Gastrocnemius medialis (tissue), 4 donors: ENCODE data around the gene RSPRY1.
"Not testable (repeated sequence)": the region's sequence is repeated elsewhere in the genome, so short reads cannot be mapped to it uniquely, and the experiment has no call there.

ENCODE experiments used
- POLR2A ChIP-seq, 2 donors: fragments of 450-650 bp; IDR thresholded peaks; one replicate each; pipeline ENCODE4 v1.6.1; 2017; ENCODE audit warnings: antibody characterized with exemption in 2 of 2, mild to moderate bottlenecking in 2 of 2, moderate library complexity in 2 of 2
- TF ChIP-seq, protein P1 (sequence below), 5 experiments: fragments of 450-650 bp in 3 of 5; fragments of 200-600 bp in 2 of 5; sonication (generic) in 2 of 5; IDR thresholded peaks in 4 of 5; conservative IDR thresholded peaks in 1 of 5; 1 replicate in 4 of 5; 2 replicates in 1 of 5; pipeline ENCODE4 v1.5.1; 2016 to 2019; ENCODE audit warnings: antibody characterized with exemption in 5 of 5, mild to moderate bottlenecking in 3 of 5, moderate library complexity in 3 of 5

DNA sequence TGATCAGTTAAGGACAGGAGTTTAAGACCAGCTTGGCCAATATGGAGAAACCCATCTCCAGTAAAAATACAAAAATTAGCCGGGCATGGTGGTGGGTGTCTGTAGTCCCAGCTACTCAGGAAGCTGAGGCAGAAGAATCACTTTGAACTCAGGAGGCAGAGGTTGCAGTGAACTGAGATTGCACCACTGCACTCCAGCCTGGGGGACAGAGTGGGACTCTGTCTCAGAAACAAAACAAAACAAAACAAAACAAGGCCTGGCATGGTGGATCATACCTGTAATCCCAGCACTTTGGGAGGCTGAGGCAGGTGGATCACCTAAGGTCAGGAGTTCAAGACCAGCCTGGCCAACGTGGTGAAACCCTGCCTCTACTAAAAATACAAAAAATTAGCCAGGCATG lies 81.2 kb downstream of the RSPRY1 start:
- TF ChIP-seq, protein P1, sequence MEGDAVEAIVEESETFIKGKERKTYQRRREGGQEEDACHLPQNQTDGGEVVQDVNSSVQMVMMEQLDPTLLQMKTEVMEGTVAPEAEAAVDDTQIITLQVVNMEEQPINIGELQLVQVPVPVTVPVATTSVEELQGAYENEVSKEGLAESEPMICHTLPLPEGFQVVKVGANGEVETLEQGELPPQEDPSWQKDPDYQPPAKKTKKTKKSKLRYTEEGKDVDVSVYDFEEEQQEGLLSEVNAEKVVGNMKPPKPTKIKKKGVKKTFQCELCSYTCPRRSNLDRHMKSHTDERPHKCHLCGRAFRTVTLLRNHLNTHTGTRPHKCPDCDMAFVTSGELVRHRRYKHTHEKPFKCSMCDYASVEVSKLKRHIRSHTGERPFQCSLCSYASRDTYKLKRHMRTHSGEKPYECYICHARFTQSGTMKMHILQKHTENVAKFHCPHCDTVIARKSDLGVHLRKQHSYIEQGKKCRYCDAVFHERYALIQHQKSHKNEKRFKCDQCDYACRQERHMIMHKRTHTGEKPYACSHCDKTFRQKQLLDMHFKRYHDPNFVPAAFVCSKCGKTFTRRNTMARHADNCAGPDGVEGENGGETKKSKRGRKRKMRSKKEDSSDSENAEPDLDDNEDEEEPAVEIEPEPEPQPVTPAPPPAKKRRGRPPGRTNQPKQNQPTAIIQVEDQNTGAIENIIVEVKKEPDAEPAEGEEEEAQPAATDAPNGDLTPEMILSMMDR (IDR thresholded peaks at IDR 0.05 in 4 of 5, conservative IDR thresholded peaks at IDR 0.05 in 1 of 5): not testable (repeated sequence)
- not testable (repeated sequence) for TF ChIP-seq POLR2A (IDR thresholded peaks at IDR 0.05)
